Tibial nerve (tissue), 4 donors: ENCODE measurements around the gene SMYD3. TPM values are rescaled to one million over a fixed set of nuclear protein-coding genes. Genes with fewer than 3 reads are reported as not detected.

Experiments used
- DNase-seq, 2 donors: peaks; one replicate each; pipeline ENCODE4 v3.0.0-alpha.2; 2019; ENCODE audit warnings: low spot score in 2 of 2
- H3K27ac ChIP-seq, 4 donors: fragments of 200-600 bp; sonication (generic) in 3 of 4; one replicate each; pipeline ENCODE4 v1.5.1; 2017 to 2019; ENCODE audit warnings: mild to moderate bottlenecking in 1 of 4
- H3K27me3 ChIP-seq, 2 donors: fragments of 200-600 bp; sonication (generic) in 1 of 2; one replicate each; pipeline versions ENCODE4 v1.5.1 to v1.6.0; 2017 to 2019
- H3K36me3 ChIP-seq, 3 donors: fragments of 200-600 bp; sonication (generic); one replicate each; pipeline ENCODE4 v1.5.1; 2018 to 2019
- H3K4me1 ChIP-seq, 4 donors: fragments of 200-600 bp; sonication (generic) in 3 of 4; one replicate each; pipeline ENCODE4 v1.5.1; 2017 to 2019
- H3K4me3 ChIP-seq, 4 donors: fragments of 200-600 bp; sonication (generic) in 3 of 4; one replicate each; pipeline ENCODE4 v1.5.1; 2017 to 2019; ENCODE audit warnings: mild to moderate bottlenecking in 1 of 4, moderate library complexity in 1 of 4
- H3K9me3 ChIP-seq, 4 donors: fragments of 200-600 bp; sonication (generic) in 3 of 4; one replicate each; pipeline ENCODE4 v1.5.1; 2017 to 2019
- CTCF ChIP-seq, 5 experiments: fragments of 200-600 bp in 3 of 5; fragments of 450-650 bp in 2 of 5; sonication (generic) in 3 of 5; IDR thresholded peaks; one replicate each; pipeline ENCODE4 v1.5.1; 2016 to 2019; ENCODE audit warnings: antibody characterized with exemption in 5 of 5, mild to moderate bottlenecking in 3 of 5, moderate library complexity in 2 of 5
- EP300 ChIP-seq, 2 donors: sonication (generic); formaldehyde crosslinking; IDR thresholded peaks; one replicate each; pipeline ENCODE4 v1.6.1; 2017; ENCODE audit warnings: antibody characterized with exemption in 2 of 2, mild to moderate bottlenecking in 1 of 2
- POLR2A ChIP-seq, 2 donors: fragments of 450-650 bp; IDR thresholded peaks; one replicate each; pipeline ENCODE4 v1.6.1; 2017; ENCODE audit warnings: antibody characterized with exemption in 2 of 2, mild to moderate bottlenecking in 2 of 2, moderate library complexity in 2 of 2
- WGBS, 2 donors: methylation state at CpG; one replicate each; pipeline ENCODE4 v1.1.5; 2018; 5-methylcytosine and 5-hydroxymethylcytosine counted together
- total RNA-seq, 4 donors: library from RNA; depleted of rRNA; stranded (reverse); fragments of >200 nt; gene quantifications; one replicate each; pipeline ENCODE4 v1.1.0, GENCODE V29; 2016

Gene SMYD3
- total RNA-seq, 4 donors from 2014 or later = 22.2 to 30.3 (median 27.0) TPM

- no peak overlapping the region for H3K27ac ChIP-seq
- DNase-seq = no peak
- TF ChIP-seq EP300 (IDR thresholded peaks at IDR 0.05) (no peak), CTCF (IDR thresholded peaks at IDR 0.05) (no peak), POLR2A (IDR thresholded peaks at IDR 0.05) (no peak)
- no peaks in the 10 kb centered on the region for H3K9me3 ChIP-seq
- no peaks in the 10 kb centered on the region for H3K4me1 ChIP-seq
- no peaks in the 10 kb centered on the region for H3K36me3 ChIP-seq
- H3K4me3 ChIP-seq = no peak overlapping the region
- H3K27me3 ChIP-seq = no peaks in the 10 kb centered on the region
- WGBS, 2 donors = 60 to 88% methylated on average over 2 of the region's 2 CpGs
Observed at GRCh38 chr1:245963649-245964048, 543.4 kb downstream of the SMYD3 start.

- 93 to 96% methylated on average over 8 of the region's 8 CpGs for WGBS, 2 donors
- no peaks in the 10 kb centered on the region for H3K36me3 ChIP-seq
- no peak overlapping the region for H3K4me3 ChIP-seq
- no peak overlapping the region for H3K27ac ChIP-seq
- TF ChIP-seq EP300 (IDR thresholded peaks at IDR 0.05) (no peak), POLR2A (IDR thresholded peaks at IDR 0.05) (no peak), CTCF (IDR thresholded peaks at IDR 0.05) (no peak)
- no peak for DNase-seq
- no peaks in the 10 kb centered on the region for H3K9me3 ChIP-seq
- H3K27me3 ChIP-seq = no peaks in the 10 kb centered on the region
- no peaks in the 10 kb centered on the region for H3K4me1 ChIP-seq
Observed at GRCh38 chr1:245962453-245962852, 544.6 kb downstream of the SMYD3 start.

- 80 to 83% methylated on average over 3 of the region's 3 CpGs for WGBS, 2 donors
- TF ChIP-seq POLR2A (IDR thresholded peaks at IDR 0.05) = no peak
- DNase-seq = no peak
Observed at GRCh38 chr1:245961137-245961540, 545.9 kb downstream of the SMYD3 start.

GRCh38 chr1:245960171-245960570 lies 546.9 kb downstream of the SMYD3 start:
- WGBS, 2 donors = 83 to 87% methylated on average over 4 of the region's 4 CpGs
- Histone ChIP-seq H3K4me3 (no peak overlapping the region), H3K4me1 (no peaks in the 10 kb centered on the region), H3K9me3 (no peaks in the 10 kb centered on the region), H3K36me3 (no peaks in the 10 kb centered on the region), H3K27me3 (no peaks in the 10 kb centered on the region), H3K27ac (no peak overlapping the region)
- TF ChIP-seq POLR2A (IDR thresholded peaks at IDR 0.05) (no peak), EP300 (IDR thresholded peaks at IDR 0.05) (no peak), CTCF (IDR thresholded peaks at IDR 0.05) (no peak)
- DNase-seq = no peak

More at GRCh38 chr1:245961137-245961540, 545.9 kb downstream of the SMYD3 start:
- Histone ChIP-seq H3K27ac (no peak overlapping the region), H3K9me3 (no peaks in the 10 kb centered on the region), H3K4me3 (no peak overlapping the region), H3K4me1 (no peaks in the 10 kb centered on the region), H3K27me3 (no peaks in the 10 kb centered on the region), H3K36me3 (no peaks in the 10 kb centered on the region)

GRCh38 chr1:245958016-245958415 lies 549.1 kb downstream of the SMYD3 start:
- Histone ChIP-seq H3K27me3 (no peaks in the 10 kb centered on the region), H3K36me3 (no peaks in the 10 kb centered on the region), H3K4me1 (peaks cover 0 to 11% (median 7%) of the 10 kb centered on the region in 4 donors), H3K9me3 (no peaks in the 10 kb centered on the region), H3K4me3 (no peak overlapping the region), H3K27ac (no peak overlapping the region)
- 84 to 87% methylated on average over 6 of the region's 6 CpGs for WGBS, 2 donors
- no peak for TF ChIP-seq POLR2A (IDR thresholded peaks at IDR 0.05)
- TF ChIP-seq EP300 (IDR thresholded peaks at IDR 0.05) = no peak
- TF ChIP-seq CTCF (IDR thresholded peaks at IDR 0.05) = no peak
- no peak for DNase-seq

GRCh38 chr1:245957427-245957826 lies 549.7 kb downstream of the SMYD3 start:
- TF ChIP-seq POLR2A (IDR thresholded peaks at IDR 0.05) (no peak), EP300 (IDR thresholded peaks at IDR 0.05) (no peak), CTCF (IDR thresholded peaks at IDR 0.05) (no peak)
- Histone ChIP-seq H3K4me3 (no peak overlapping the region), H3K36me3 (no peaks in the 10 kb centered on the region), H3K9me3 (no peaks in the 10 kb centered on the region), H3K27ac (no peak overlapping the region), H3K4me1 (peaks cover 0 to 13% (median 8%) of the 10 kb centered on the region in 4 donors), H3K27me3 (no peaks in the 10 kb centered on the region)
- WGBS, 2 donors = 76 to 79% methylated on average over 7 of the region's 7 CpGs
- no peak for DNase-seq
